HK-2 (cell line): ENCODE data around the gene SPATC1L.

Experiments used
- DNase-seq: peaks from one replicate; pipeline ENCODE4 v3.0.0-alpha.2; 2018; ENCODE audit not compliant: unreplicated experiment

The SPATC1L gene

DNA sequence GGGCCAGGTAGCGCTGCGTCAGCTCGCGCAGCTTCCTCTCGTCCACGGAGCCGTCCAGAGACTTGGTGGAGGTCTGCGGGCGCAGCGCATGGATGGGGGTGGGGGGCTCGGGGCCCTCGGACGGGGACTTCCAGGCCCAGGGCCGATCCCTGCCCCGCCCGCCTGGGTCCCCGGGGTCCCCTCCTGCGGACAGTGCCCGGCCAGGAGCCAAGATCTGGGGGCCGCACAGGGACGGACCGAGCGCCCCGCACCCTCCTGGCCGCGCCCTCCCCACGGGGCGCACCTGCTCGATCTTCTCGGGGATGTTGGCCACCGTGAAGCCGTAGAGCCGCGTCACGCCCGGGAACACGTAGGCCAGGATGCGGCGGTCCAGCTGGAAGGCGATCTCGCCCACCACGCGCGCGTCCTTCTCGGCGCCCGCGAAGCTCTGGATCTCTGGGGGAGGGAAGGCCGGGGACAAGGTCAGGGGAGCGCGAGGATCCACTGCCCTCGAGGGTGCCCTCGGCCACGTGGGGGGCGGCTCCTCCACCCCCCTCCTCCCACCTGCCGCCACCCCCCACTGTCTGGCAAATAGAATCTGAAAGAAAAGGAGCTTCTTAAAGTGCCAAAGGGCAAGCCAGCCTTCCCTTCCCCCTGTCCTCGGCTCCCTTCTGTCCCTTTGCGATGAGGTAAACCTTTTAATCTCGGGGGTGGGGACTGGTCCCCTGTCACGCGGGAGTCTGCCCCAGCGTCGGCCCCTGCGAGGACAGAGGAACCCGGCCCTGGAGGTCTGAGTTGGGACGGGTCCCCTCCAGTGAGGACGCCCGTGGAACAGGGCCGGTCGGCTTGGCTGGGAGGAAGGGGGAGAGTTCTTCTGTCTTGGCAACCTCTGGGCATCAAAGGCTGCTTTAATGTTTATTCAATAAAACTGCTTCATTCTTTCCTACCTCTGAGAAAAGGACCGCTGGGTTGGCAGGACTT is 22.3 kb downstream of the SPATC1L start:
- DNase-seq: no peak

GRCh38 chr21:46160907-46161632 is 23.2 kb downstream of the SPATC1L start:
- DNase-seq: no peak

DNA sequence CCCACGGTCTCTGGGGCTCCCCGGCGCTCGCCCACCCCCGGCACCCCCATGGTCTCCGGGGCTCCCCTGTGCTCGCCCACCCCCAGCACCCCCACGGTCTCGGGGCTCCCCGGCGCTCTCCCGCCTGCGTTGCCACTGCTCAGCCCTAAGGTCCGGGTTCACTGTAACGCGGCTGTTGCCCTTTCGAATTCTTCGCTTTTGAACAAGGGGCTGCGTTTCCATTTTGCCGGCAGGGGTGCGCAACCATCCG is 23.7 kb downstream of the SPATC1L start:
- DNase-seq: no peak

DNA sequence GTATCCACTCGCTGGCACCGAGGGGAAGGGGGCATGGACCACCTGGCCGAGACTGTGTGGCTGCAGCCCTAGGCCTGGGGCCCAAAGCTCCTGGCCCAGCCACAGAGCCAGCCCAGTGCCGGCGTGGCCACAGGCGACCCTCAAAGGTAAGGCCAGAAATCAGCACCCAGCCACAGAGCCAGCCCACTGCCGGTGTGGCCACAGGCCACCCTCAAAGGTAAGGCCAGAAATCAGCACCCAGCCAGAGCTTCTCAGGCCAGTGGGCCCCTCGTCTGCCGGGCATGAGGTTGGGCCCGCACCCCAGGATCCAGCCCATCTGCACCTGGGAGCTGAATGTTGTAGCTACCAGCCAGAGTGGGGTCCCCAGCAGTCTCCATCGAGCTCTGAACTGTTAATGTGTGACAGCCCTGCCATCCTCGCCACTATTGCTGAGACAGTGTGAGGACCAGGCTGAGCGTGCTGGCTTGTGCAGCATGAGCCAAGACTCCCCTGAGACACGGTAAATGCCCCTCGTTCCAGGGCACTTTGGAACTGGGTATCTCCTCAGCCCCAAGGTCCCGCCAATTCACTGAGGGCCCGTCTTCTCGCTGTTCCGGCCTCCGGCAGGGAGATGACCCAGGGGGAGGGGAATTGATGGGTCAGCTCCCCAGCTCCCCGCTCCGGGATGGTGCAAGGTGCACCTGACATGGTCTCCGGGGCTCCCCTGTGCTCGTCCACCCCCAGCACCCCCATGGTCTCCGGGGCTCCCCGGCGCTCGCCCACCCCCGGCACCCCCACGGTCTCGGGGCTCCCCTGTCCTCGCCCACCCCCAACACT is 24.2 kb downstream of the SPATC1L start:
- DNase-seq: no peak

GRCh38 chr21:46159390-46159789 is 24.9 kb downstream of the SPATC1L start:
- DNase-seq: no peak

DNA sequence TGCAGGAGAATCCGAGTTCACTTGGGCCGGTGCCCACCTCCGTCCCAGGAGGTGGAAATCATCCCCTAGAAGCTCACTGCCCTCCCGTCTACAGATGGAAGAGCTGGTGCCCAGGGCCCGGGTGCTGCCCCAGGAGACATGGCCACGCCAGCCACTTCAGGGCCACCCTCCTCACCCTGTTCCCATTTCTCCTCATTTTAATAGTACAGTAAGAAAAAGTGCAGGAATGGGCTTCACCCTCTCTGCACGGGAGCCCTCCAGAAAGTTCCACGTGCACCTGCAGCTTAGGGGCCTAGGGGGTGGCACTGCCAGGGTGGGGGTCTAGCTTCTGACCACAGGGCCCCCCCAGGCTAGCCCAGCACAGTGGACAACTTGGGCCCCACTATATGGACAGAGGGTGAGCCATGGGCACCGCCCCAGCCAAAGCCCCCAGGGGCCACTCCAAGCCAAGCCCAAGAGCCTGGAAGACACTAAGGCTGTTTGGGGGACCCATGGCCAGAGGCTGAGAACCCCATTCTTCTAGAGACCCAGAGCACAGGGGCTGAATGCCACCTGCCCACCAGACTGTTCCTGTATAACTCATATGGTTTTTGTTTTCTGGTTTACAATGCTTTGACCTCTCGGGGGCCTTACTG is 25.5 kb downstream of the SPATC1L start:
- no peak for DNase-seq

DNA sequence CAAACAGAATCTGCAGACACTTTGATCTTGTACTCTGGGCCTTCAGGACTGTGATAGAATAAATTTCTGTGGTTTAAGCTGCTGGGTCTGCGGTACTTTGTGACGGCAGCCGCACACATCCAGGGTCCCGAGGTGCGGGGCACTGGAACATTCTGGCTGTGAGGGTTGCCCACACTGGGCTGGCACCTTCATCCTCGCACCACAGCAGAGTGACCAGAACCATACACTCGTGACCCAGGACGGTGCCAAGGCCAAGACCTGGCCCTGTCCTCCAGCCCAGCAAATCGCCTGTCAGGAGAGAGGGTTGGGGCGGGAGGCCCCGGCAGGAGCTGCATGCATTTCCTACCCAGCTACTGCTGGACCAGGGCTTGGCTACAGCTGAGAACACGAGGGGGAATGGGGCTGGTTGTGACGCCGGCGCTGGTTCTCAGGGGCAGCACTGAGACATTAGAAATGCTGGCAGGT is 26.2 kb downstream of the SPATC1L start:
- DNase-seq: no peak

DNA sequence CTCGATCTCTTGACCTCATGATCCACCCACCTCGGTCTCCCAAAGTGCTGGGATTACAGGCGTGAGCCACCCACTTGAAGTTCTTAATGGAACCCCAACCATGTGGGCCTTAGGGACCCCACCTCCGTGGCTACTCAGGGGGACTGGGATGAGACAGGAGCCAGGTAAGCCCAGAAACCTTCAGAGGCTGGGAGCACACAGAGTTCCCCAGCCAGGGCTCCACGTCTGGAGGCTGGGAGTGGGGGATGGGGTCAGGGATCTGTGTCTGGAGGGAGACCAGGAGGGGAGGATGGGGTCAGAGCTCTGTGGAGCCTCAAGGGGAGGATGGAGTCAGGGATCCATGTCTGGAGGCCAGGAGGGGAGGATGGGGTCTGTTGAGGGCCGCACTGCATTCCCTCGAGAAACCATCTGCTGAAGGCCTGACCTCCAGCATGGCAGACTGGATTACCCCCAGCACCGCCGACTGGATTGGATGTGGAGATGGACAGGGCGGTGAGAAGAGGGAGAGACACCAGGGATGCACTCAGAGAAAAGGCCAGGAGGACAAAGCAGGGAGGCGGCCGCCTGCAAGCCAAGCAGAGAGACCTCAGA is 26.8 kb downstream of the SPATC1L start:
- no peak for DNase-seq

DNA sequence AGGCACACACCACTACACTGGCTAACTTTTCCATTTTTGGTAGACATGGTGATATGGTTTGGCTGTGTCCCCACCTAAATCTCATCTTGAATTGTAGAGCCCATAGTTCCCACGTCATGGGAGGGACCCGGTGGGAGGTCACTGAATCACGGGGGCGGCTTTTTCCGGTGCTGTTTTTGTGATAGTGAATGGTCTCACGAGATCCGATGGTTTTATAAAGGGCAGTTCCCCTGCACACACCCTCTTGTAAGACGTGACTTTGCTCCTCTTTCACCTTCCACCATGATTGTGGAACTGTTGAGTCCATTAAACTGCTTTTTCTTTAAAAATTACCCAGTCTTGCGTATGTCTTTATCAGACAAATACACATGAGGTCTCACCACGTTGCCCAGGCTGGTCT is 27.6 kb downstream of the SPATC1L start:
- DNase-seq: no peak

DNA sequence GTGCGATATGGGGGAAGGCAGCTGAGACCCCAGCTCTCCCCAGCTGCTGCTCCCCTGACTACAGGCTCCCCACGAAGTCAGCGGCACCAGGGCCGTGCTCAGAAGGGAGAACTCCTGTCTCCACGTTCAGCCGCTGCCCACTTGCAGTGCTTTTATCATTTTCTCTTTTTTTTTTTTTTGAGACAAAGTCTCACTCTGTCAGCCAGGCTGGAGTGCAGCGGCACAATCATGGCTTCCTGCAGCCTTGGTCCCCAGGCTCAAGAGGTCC is 27.9 kb downstream of the SPATC1L start:
- DNase-seq: no peak

DNA sequence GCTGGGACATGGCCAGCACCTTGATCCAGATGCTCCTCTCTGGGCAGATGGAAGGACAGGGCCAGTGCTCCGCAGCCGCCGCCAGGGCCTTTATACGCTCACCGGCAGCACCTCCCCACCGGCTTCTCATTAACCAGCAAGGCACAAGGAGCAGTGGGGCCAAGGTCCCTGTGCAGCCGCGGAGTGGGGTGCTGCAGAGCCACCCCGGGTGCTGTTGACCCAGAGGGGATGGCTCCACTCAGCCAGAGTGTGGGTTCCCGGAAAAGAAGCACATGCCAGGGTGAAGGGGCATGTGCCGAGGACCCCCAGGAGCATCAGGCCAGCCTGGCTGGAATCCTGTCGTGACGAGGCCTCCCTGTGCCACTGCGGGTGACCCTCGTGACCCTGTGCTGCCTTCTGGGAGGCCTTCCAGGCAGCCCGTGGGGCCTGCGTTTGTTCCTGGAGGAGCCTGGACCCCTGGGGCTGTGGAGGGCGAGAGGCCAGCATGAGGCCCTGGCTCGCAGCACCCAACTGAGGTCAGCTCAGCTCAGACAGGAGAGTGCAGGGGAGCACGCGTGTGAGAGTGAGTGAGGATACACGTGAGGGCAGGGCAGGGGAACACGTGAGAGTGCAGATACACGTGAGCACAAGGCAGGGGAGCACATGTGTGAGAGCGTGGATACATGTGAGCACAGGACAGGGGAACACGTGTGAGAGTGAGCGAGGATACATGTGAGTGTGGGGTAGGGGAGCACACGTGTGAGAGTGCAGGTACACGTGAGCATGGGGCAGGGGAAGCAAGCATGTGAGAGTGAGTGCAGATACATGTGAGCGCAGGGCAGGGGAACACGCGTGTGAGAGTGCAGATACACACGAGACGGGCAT is 28.5 kb downstream of the SPATC1L start, which contains the start of gene FTCD:
Gene FTCD, minus strand, starts transcription at position 66 of the 864 bp plus-strand sequence. Its CDS starts 56 bp downstream, at position 10.
- DNase-seq: no peak

DNA sequence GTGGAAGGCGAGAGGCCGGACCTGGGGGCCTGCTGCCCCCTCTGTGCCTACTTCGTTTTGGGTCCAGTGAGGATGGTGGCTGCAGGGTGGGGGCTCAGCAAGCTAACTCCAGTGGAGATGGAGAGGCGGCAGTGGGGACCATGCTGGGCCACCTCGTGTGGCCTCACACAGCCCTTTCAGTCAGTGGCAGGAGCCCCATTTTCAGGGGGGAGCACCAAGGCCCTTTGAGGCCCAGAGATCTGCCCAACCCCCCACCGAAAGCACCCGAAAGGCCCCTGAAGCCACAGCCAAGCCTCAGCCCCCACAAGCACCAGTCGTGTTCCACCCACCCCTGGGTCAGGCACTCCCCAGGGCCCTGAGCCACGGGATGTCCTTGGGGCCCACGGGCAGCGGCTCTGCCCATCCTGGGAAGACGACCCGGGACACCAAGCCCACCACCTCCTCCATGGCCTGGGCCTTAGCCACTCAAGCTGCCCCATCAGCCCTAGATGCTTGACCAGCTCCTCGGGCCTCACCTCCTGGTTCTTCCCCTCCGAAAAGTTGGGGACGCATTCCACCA is 29.2 kb downstream of the SPATC1L start:
- no peak for DNase-seq

GRCh38 chr21:46154155-46154954 is 29.9 kb downstream of the SPATC1L start:
- DNase-seq: no peak

DNA sequence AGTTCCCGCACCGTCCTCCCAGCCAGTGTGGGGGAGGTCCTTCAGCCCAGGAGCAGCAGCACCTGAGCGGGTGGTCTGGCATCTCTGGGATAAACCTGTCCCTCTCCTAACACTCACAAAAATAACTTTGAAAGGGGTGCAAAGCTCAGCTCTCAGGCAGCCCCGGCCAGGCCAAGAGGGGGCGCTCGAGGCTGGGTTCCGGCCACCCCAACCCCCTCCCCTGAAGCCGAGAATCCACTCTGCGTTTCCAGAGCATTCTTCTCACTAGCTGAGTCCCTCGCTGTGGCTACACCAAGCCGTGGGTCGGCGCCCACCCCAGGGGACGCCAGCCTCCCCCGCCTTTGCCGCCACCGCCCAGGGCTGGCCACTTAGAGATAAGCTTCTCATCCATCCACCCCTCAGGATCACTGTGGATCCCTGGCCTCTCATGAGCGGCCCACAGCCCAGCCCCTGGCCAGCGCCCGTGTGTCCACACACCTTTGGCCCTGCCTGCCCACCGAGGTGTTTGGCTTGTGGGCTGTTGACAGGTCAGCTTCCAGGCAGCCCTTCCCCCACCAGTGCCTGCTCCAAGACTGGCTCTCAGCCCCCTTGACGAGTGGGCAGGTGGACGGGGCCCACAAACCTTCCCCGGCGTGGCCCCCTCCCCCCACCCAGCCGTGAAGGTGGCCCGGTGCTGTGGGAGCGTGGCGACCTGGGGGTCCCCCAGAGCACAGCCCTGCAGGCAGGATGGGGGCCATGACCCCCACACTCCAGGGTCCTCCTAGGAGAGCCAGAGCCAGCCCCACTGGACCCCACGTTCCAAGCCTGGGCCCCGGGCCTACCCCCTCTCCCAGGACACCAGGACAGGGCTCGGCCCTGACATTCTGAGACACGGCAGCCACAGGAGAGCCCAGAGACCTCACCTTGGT is 30.8 kb downstream of the SPATC1L start:
- no peak for DNase-seq

- DNase-seq: no peak
Measured at GRCh38 chr21:46152927-46153246, 31.4 kb downstream of the SPATC1L start.

GRCh38 chr21:46151989-46152926 is 32.0 kb downstream of the SPATC1L start:
- DNase-seq: no peak

- DNase-seq: no peak
Measured at GRCh38 chr21:46151261-46151988, 32.8 kb downstream of the SPATC1L start.
